HG02642 (cell line): ENCODE data around the gene ELOVL3.
"Not testable (repeated sequence)": the region's sequence is repeated elsewhere in the genome, so short reads cannot be mapped to it uniquely, and the experiment has no call there.

Source experiments
- ATAC-seq: cut with Tn5 transposase; IDR thresholded peaks from one replicate; pipeline ENCODE4 v1.9.1; 2021; ENCODE audit warnings: mild to moderate bottlenecking; ENCODE audit not compliant: unreplicated experiment, poor library complexity

The ELOVL3 gene, protein sequence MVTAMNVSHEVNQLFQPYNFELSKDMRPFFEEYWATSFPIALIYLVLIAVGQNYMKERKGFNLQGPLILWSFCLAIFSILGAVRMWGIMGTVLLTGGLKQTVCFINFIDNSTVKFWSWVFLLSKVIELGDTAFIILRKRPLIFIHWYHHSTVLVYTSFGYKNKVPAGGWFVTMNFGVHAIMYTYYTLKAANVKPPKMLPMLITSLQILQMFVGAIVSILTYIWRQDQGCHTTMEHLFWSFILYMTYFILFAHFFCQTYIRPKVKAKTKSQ

DNA sequence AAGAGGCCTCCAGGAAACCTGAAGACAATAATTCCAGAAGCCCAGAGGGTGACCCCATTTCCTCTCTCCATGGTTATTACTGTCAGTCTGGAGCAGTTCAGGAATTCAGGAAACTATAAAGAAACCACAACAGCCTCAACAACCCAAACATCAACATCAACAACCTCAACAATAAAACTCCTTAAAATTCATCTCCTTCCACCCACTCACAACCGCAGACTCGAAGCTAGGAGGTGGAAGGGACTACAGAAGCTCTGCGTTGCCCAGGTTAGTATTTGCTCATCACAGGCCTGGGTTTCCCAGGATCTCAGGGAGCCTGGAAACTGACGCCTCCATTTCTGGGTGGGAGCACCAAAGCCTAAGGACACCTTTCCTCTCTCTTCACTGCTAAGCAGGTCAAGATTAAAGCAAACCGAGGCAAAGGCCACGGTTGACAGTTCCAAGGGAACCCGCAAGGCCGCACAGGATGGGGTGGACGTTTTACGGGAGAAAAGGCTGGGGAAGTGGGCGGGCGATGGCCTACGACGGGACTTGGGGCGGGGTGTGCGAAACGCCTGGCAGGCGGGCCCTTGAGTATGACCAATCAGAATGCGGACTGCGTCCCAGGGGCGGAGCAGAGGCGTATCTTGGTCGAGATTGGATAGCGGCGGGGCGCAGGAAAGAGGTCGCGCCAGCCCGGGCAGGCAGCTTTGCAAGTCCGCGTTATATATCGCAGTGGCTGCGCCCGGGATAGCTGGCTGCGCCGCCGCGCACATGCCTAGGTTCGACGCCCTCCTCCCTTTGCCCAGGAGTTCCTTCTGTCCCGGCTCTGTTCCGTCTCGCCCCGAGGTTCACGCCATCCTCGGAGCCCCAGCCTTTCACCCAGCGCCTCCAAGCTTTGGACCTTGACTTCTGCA is at the start of gene ELOVL3:
Gene ELOVL3 (plus strand): TSS at position 654 of the 896 bp plus-strand sequence. CDS start 250 bp downstream, outside the sequence.
- ATAC-seq = peak; percentile 87

- no peak for ATAC-seq
These were observed 41.5 kb upstream of the ELOVL3 start for GRCh38 chr10:102184606-102185005.

GRCh38 chr10:102185272-102185671 is 40.8 kb upstream of the ELOVL3 start:
- no peak for ATAC-seq

DNA sequence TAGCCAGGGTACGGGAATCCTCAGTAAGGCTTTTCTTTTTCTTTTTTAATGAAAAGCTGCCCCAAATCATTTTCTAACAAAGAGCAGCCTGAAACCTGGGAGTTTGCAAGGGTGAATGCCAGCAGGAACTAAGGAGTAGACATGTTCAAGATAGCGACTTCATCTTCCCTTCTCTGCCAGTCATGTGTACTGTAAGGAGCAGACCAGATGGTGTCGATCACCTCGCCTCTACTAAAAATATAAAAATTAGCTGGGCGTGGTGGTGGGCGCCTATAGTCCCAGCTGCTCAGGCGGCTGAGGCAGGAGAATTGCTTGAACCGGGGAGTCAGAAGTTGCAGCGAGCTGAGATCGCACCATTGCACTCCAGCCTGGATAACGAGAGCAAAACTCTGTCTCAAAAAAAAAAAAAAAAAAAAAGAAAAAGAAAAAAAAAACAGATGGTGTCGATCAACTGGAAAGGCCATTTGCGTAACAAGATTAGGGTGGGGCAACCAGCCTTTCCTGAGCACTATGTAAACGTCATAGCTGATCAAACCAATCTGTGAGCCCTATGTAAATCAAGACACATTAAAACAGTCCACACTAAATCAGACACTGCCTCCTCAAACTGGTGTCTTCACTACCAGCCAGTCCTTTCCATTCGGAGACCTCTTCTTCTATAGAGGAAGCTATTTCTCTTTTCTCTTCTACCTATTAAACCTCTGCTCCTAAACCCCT is 40.1 kb upstream of the ELOVL3 start:
- no peak for ATAC-seq

- no peak for ATAC-seq
These were observed 37.7 kb upstream of the ELOVL3 start for GRCh38 chr10:102188298-102188940.

GRCh38 chr10:102188941-102189898 is 36.9 kb upstream of the ELOVL3 start:
- not testable (repeated sequence) for ATAC-seq

DNA sequence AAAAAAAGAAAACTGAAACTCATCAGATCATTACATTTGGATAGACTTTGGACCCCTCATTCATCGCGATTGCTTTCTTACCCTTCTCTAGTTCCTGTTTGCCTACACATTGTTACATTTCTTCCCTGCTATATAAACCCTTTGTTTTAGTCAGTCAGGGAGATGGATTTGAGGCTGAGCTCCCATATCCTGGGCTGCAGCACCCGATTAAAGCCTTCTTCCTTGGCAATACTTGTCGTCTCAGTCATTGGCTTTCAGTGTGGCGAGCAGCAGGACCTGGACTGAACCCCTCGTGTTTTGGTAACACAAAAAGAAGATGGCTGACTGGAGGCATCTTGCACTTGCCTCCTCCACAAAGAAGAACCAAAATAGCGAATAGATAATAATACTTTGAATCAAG is 34.1 kb upstream of the ELOVL3 start:
- no peak for ATAC-seq

GRCh38 chr10:102195296-102195870 is 30.7 kb upstream of the ELOVL3 start:
- no peak for ATAC-seq

DNA sequence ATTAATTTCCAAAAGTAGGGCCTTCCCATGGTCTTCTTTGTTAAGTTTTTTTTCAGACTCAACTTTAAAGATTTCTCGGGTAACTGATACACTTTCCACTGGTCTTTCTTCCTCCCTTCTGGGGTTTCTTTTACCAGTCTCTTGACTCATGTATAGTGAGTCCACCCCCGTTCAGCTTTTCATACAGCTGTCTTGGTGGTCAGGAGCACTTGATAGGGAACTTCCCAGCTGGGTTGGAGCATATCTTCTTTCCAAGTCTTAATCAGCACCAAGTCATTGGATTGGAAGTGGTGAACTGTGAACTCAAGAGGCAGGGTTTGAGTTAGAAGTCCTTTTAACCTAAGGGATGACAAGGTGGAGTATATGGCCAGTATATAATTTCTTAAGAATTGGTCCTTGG is 29.2 kb upstream of the ELOVL3 start:
- ATAC-seq = no peak

DNA sequence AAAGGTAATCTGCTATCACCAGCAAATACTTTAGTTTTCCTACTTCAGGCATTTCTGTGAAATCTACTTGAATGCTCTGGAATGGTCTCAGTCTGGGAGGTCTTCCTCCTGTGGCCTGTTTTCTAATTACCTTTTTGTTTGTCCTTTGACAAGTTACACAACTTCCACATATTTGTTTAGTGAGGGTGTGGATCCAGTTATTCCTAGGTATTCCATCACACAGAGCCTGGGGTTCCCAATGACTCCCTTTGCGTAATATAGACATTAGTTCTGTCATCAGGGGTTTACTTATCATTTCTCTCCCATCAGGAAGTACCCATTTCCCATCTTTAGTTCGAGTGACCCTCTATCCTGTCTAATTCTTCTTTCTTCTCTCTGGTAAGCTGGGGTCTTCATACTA is 28.1 kb upstream of the ELOVL3 start:
- ATAC-seq = no peak

DNA sequence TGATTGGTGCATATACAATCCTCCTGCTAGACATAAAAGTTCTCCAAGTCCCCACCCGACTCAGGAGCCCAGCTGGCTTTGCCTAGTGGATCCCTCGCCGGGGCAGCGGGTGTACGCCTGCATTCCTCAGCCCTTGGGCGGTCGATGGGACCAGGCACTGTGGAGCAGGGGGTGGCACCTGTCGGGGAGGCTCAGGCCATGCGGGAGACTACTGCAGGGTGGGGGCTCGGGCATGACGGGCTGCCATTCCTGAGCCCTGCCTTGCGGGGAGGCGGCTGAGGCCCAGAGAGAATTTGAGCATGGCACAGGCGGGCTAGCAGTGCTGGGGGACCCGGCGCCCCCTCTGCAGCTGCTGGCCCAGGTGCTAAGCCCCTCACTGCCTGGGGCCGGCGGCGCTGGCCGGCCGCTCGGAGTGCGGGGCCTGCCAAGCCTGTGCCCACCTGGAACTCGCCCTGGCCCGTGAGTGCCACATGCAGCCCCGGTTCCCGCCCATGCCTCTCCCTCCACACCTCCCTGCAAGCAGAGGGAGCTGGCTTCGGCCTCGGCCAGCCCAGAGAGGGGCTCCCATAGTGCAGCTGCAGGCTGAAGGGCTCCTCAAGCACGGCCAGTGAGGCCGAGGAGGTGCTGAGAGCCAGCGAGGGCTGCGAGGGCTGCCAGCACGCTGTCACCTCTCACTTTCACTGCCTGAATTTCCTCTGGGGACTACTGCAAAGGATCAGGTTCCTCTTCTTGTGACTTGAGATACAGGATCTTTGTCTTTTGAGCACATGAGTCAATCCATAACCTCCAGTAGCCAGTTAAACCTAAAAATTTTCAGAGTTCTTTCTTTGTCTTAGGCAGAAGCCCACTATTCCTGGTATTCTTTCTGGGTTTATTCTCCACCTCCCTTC is 25.1 kb upstream of the ELOVL3 start:
- no peak for ATAC-seq

DNA sequence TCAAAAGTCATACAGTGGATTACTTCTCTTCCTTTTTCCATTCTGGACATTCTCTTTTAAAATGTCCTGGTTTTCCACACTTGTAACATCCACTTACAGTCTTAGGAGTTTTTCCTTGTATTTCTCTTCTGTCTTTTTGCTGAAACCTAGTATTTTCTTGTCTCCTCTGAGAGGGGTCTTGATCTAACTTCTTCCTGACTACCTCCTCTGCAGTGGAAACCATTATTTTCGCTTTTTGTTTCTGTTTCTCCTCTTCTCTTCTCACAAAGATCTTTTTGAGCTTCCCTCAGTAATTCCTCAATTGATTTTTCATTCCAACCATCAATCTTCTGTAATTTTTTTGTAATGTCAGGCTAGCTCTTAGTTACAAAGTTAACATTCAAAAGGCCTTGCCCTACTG is 23.7 kb upstream of the ELOVL3 start:
- ATAC-seq = no peak

- ATAC-seq = no peak
These were observed 17.6 kb upstream of the ELOVL3 start for GRCh38 chr10:102208311-102209035.

DNA sequence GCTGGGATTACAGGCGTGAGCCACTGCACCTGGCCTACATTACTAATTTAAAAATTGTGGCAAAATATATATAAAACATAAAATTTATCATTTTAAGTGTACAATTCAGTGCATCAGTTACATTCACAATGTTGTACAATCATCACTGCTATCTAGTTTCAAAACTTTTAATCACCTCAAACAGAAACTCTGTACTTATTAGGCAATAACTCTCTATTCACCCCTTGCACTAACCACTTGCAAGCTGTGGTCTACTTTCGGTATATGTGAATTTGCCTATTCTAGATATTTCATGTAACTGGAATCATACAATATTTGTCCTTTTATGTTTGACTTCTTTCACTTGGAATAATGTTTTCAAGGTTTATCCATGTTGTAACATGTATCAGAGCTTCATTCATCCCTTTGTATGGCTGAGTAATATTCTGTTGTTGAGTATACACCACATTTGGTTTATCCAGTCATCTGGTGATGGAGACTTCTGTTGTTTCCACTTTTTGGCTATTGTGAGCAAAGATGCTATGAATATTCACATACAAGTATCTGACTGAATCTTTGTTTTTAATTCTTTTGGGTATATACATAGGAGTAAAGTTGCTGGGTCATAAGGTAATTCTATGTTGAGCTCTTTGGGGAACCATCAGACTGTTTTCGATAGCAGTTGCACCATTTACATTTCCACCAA is 14.3 kb upstream of the ELOVL3 start:
- no peak for ATAC-seq

DNA sequence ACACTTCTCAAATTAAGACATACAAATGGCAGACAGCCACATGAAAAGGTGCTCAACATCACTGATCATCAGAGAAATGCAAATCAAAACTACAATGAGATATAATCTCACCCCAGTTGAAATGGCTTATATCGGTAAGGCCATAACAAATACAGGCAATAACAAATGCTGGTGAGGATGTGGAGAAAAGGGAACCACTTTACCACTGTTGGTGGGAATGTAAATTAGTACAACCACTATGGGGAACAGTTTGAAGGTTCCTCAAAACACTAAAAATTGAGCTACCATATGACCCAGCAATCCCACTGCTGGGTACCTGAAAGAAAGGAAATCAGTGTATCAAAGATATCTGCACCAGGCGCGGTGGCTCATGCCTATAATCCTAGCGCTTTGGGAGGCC is 12.5 kb upstream of the ELOVL3 start:
- ATAC-seq = not testable (repeated sequence)

DNA sequence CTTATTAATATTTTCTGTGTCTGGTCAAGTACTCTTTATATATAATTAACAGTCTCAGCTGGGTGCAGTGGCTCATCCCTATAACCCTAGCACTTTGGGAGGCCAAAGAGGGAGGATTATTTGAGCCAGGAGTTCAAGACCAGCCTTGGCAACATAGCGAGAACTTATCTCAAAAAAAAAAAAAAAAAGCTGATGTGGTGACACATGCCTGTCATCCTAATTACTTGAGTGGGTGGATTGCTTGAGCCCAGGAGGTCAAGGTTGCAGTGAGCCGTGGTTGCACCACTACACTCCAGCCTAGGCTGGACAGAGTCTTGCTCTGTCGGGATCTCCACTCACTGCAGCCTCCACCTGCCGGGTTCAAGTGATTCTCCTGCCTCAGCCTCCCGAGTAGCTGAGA is 6.7 kb upstream of the ELOVL3 start:
- ATAC-seq = no peak

DNA sequence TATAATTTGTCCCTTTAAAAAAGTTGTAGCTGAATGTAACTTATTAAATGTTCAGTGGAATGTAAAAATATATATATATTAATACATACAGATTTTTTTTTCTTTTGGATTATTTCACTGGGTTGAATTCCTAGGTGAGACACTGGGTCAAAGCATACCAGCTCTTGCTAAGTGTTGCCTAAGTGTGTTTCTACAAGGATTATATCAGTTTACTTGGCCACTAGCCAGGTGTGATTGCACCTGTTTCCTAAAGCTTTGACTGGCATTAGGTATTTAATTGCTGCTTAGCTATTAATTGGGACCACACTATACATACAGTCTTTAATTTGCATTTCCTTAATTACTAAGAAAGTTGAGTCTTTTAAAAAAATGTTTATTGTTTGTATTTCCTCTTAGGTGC is 5.5 kb upstream of the ELOVL3 start:
- no peak for ATAC-seq
